ENCODE measurements around the gene PARD3.

- TF ChIP-seq CTCF (IDR thresholded peaks at IDR 0.05) (no peak), POLR2A (IDR thresholded peaks at IDR 0.05) (no peak)
Observed at GRCh38 chr10:34792881-34793280, 22.2 kb downstream of the PARD3 start.
